Osteoblast (primary cell): ENCODE data around the gene POU6F1. TPM values are rescaled to one million over a fixed set of nuclear protein-coding genes. Genes with fewer than 3 reads are reported as not detected.

Experiments
- DNase-seq: peaks from one replicate; pipeline ENCODE4 v3.0.0; 2011; ENCODE audit warnings: low spot score, mixed read lengths; ENCODE audit not compliant: insufficient read length; ENCODE audit errors: missing footprints
- H2AFZ ChIP-seq: 2 replicates; pipeline ENCODE4 v1.6.0; 2011; ENCODE audit warnings: mild to moderate bottlenecking, low read length
- H3K27ac ChIP-seq: 2 replicates; pipeline ENCODE4 v1.5.1; 2011; ENCODE audit warnings: mild to moderate bottlenecking, low read depth, low read length, moderate library complexity
- H3K27me3 ChIP-seq: 2 replicates; pipeline ENCODE4 v1.6.0; 2012; ENCODE audit warnings: mild to moderate bottlenecking, control low read depth, inconsistent platforms, low read length, moderate library complexity; ENCODE audit not compliant: insufficient read depth
- H3K36me3 ChIP-seq: 2 replicates; pipeline ENCODE4 v1.5.1; 2011; ENCODE audit warnings: mild to moderate bottlenecking, low read length, control low read depth, moderate library complexity; ENCODE audit not compliant: insufficient read depth
- H3K4me1 ChIP-seq: 2 replicates; pipeline ENCODE4 v1.5.1; 2011; ENCODE audit warnings: mild to moderate bottlenecking, low read length, control low read depth, moderate library complexity; ENCODE audit not compliant: insufficient read depth
- H3K4me2 ChIP-seq: 2 replicates; pipeline ENCODE4 v1.6.0; 2011; ENCODE audit warnings: mild to moderate bottlenecking, low read length; ENCODE audit not compliant: insufficient read depth
- H3K4me3 ChIP-seq: fragments of 200-600 bp; sonication (generic); 3 replicates; pipeline ENCODE4 v1.5.1; 2012; ENCODE audit warnings: mild to moderate bottlenecking, low read length, inconsistent platforms; ENCODE audit not compliant: insufficient read depth
- H3K79me2 ChIP-seq: 2 replicates; pipeline ENCODE4 v1.6.0; 2012; ENCODE audit warnings: mild to moderate bottlenecking, low read length, control low read depth, inconsistent platforms; ENCODE audit not compliant: insufficient read depth
- H3K9me3 ChIP-seq: 2 replicates; pipeline ENCODE4 v1.5.1; 2011; ENCODE audit warnings: low read depth, low read length, control low read depth
- H4K20me1 ChIP-seq: 2 replicates; pipeline ENCODE4 v1.6.0; 2012; ENCODE audit warnings: mild to moderate bottlenecking, low read length, control low read depth; ENCODE audit not compliant: insufficient read depth
- CTCF ChIP-seq: IDR thresholded peaks from 2 replicates; pipeline ENCODE4 v1.5.1; 2011; ENCODE audit warnings: mild to moderate bottlenecking, low read depth, low read length, moderate library complexity; ENCODE audit errors: extremely low read depth
- total RNA-seq: library from RNA; depleted of rRNA; stranded (reverse); fragments of >200 nt; gene quantifications from 2 replicates; pipeline ENCODE4 v1.2.3, GENCODE V29; 2012

POU6F1 gene
- 6.8 and 7.6 TPM in 2 replicates for total RNA-seq

GRCh38 chr12:51217968-51218606 lies at the start of gene POU6F1:
Gene POU6F1 (minus strand): TSS chr12:51218062. CDS start chr12:51206836, 11,226 bp downstream.
- H3K27ac ChIP-seq, result peak within 1 kb of the TSS; percentile 83
- no peaks in the 10 kb centered on the region for H3K9me3 ChIP-seq
- peaks cover 7% of the 10 kb centered on the region for H3K79me2 ChIP-seq
- peak within 1 kb of the TSS; percentile 86 for H2AFZ ChIP-seq
- peak within 1 kb of the TSS; percentile 90 for H3K4me2 ChIP-seq
- H3K4me3 ChIP-seq, result peak within 1 kb of the TSS; percentile 88
- no peaks in the 10 kb centered on the region for H3K27me3 ChIP-seq
- H4K20me1 ChIP-seq, result no peaks in the 10 kb centered on the region
- peak; percentile 99 for DNase-seq
- no peaks in the 10 kb centered on the region for H3K36me3 ChIP-seq
- H3K4me1 ChIP-seq, result peaks cover 15% of the 10 kb centered on the region
- peak; percentile 33 for TF ChIP-seq CTCF

GRCh38 chr12:51265024-51265423 lies 47.2 kb upstream of the POU6F1 start:
- H2AFZ ChIP-seq, result no peak overlapping the region
- H3K36me3 ChIP-seq, result no peaks in the 10 kb centered on the region
- no peak for TF ChIP-seq CTCF
- peaks cover 16% of the 10 kb centered on the region for H3K4me1 ChIP-seq
- H3K27me3 ChIP-seq, result no peaks in the 10 kb centered on the region
- H3K4me3 ChIP-seq, result no peak overlapping the region
- H4K20me1 ChIP-seq, result peaks cover 3% of the 10 kb centered on the region
- no peak overlapping the region for H3K27ac ChIP-seq
- H3K79me2 ChIP-seq, result peaks cover 62% of the 10 kb centered on the region
- DNase-seq, result no peak
- H3K9me3 ChIP-seq, result no peaks in the 10 kb centered on the region
- H3K4me2 ChIP-seq, result no peak overlapping the region

GRCh38 chr12:51264297-51264696 lies 46.4 kb upstream of the POU6F1 start:
- no peak for DNase-seq
- Histone ChIP-seq H3K9me3 (no peaks in the 10 kb centered on the region), H3K4me2 (no peak overlapping the region), H3K27me3 (no peaks in the 10 kb centered on the region), H3K27ac (no peak overlapping the region), H3K36me3 (no peaks in the 10 kb centered on the region), H3K79me2 (peaks cover 58% of the 10 kb centered on the region), H2AFZ (no peak overlapping the region), H3K4me1 (peaks cover 13% of the 10 kb centered on the region), H4K20me1 (peaks cover 3% of the 10 kb centered on the region), H3K4me3 (no peak overlapping the region)
- no peak for TF ChIP-seq CTCF

- Histone ChIP-seq H3K36me3 (no peaks in the 10 kb centered on the region), H3K4me2 (no peak overlapping the region), H4K20me1 (peaks cover 3% of the 10 kb centered on the region)
These were observed 45.5 kb upstream of the POU6F1 start for GRCh38 chr12:51263341-51263740.

More at GRCh38 chr12:51263341-51263740, 45.5 kb upstream of the POU6F1 start:
- H3K4me1 ChIP-seq, result peaks cover 6% of the 10 kb centered on the region
- H2AFZ ChIP-seq, result no peak overlapping the region
- no peak for TF ChIP-seq CTCF
- peaks cover 52% of the 10 kb centered on the region for H3K79me2 ChIP-seq
- DNase-seq, result no peak
- no peaks in the 10 kb centered on the region for H3K9me3 ChIP-seq
- H3K27me3 ChIP-seq, result no peaks in the 10 kb centered on the region
- H3K27ac ChIP-seq, result no peak overlapping the region
- no peak overlapping the region for H3K4me3 ChIP-seq
